Spleen (tissue), 7 donors: Measurements from ENCODE around the gene CACNA1H.

ENCODE experiments used
- CTCF ChIP-seq, 11 experiments: fragments of 200-600 bp in 7 of 11; fragments of 450-650 bp in 4 of 11; sonication (generic) in 4 of 11; IDR thresholded peaks in 8 of 11; conservative IDR thresholded peaks in 3 of 11; 1 replicate in 7 of 11; 2 replicates in 4 of 11; pipeline versions ENCODE4 v1.4.0 to v1.8.0; 2016 to 2021; ENCODE audit warnings: antibody characterized with exemption in 11 of 11, inconsistent platforms in 4 of 11, mild to moderate bottlenecking in 1 of 11
- POLR2A ChIP-seq, 3 donors: fragments of 450-650 bp; IDR thresholded peaks; one replicate each; pipeline ENCODE4 v1.5.1; 2017; ENCODE audit warnings: antibody characterized with exemption in 3 of 3, mild to moderate bottlenecking in 1 of 3
- POLR2AphosphoS5 ChIP-seq, 3 donors: sonication (generic); formaldehyde crosslinking; IDR thresholded peaks; one replicate each; pipeline ENCODE4 v1.5.1; 2017; ENCODE audit warnings: antibody characterized with exemption in 3 of 3
- donor health status: DM: no; HTN: no; CAD: no; lungs with moderate emphysema.
- donor health status: DM: no; HTN: no; CAD: no.
- donor health status: DM: no; HTN: no; CAD: no.

GRCh38 chr16:1223355-1224214 is 70.7 kb downstream of the CACNA1H start:
- no peak for TF ChIP-seq CTCF (IDR thresholded peaks at IDR 0.05 in 8 of 11, conservative IDR thresholded peaks at IDR 0.05 in 3 of 11)
- TF ChIP-seq POLR2AphosphoS5 (IDR thresholded peaks at IDR 0.05): no peak
- no peak for TF ChIP-seq POLR2A (IDR thresholded peaks at IDR 0.05)
